Ovary (tissue), 3 donors: ENCODE results near the gene RSPH3.

Source experiments
- CTCF ChIP-seq, 3 donors: fragments of 450-650 bp in 2 of 3; fragments of 200-600 bp in 1 of 3; IDR thresholded peaks; one replicate each; pipeline versions ENCODE4 v1.5.1 to v1.8.0; 2016 to 2022; ENCODE audit warnings: antibody characterized with exemption in 3 of 3, mild to moderate bottlenecking in 1 of 3
- EP300 ChIP-seq: sonication (generic); formaldehyde crosslinking; IDR thresholded peaks from one replicate; pipeline ENCODE4 v1.6.1; 2017; ENCODE audit warnings: antibody characterized with exemption
- POLR2A ChIP-seq: fragments of 450-650 bp; IDR thresholded peaks from one replicate; pipeline ENCODE4 v1.6.1; 2017; ENCODE audit warnings: antibody characterized with exemption, mild to moderate bottlenecking, moderate library complexity
- donor health status: DM: no; HTN: no; CAD: no.

- TF ChIP-seq CTCF (IDR thresholded peaks at IDR 0.05) (no peak), POLR2A (no peak), EP300 (no peak)
Measured at GRCh38 chr6:159037756-159038290, 37.8 kb upstream of the RSPH3 start.
